Measurements from ENCODE around the gene PGM1.

- TF ChIP-seq SIN3A (IDR thresholded peaks at IDR 0.05; ENCODE audit: borderline replicate concordance, insufficient read depth, low read length) (no peak), TAF1 (IDR thresholded peaks at IDR 0.05; ENCODE audit: borderline replicate concordance, insufficient read depth, low read length) (no peak), POLR2AphosphoS5 (IDR thresholded peaks at IDR 0.05; ENCODE audit: low read depth, low read length) (no peak)
Measured at GRCh38 chr1:63603810-63604209, 10.6 kb downstream of the PGM1 start.
